MCF 10A (cell line): ENCODE measurements around the gene AOC1. TPM values are rescaled to one million over a fixed set of nuclear protein-coding genes. Genes with fewer than 3 reads are reported as not detected.

Source experiments
- BruUV-seq: library from RNA; stranded (reverse); fragments of 400-500 nt; replicated peaks from 2 replicates; lab custom pipeline; 2021; lab: Mats Ljungman, UMichigan
- CTCF ChIA-PET: fragments of 300-600 bp; sonication (Branson Sonifier 250); formaldehyde crosslinking; extraction: SDS; loops from one replicate; lab custom pipeline; 2021; ENCODE audit warnings: antibody characterized with exemption, inconsistent platforms; lab: Yijun Ruan, JAX
- POLR2A ChIA-PET: fragments of 300-600, 350-650 bp; sonication (Branson Sonifier 250); formaldehyde crosslinking; extraction: SDS; loops from one replicate; lab custom pipeline; 2020; ENCODE audit warnings: antibody characterized with exemption, inconsistent platforms; lab: Yijun Ruan, JAX
- DNase-seq: peaks from one replicate; pipeline ENCODE4 v3.0.0-alpha.2; 2018; ENCODE audit not compliant: unreplicated experiment
- H3K27ac Mint-ChIP-seq: one replicate; pipeline ENCODE4 v1.8.0; 2022; ENCODE audit warnings: mild to moderate bottlenecking, low read depth, mixed read lengths; ENCODE audit not compliant: unreplicated experiment
- H3K27me3 Mint-ChIP-seq: one replicate; pipeline ENCODE4 v1.8.0; 2022; ENCODE audit warnings: mixed read lengths; ENCODE audit not compliant: insufficient read depth, unreplicated experiment
- H3K36me3 Mint-ChIP-seq: one replicate; pipeline ENCODE4 v1.8.0; 2022; ENCODE audit warnings: mild to moderate bottlenecking, moderate library complexity, mixed read lengths; ENCODE audit not compliant: insufficient read depth, unreplicated experiment
- H3K4me1 Mint-ChIP-seq: one replicate; pipeline ENCODE4 v1.8.0; 2022; ENCODE audit warnings: mixed read lengths; ENCODE audit not compliant: insufficient read depth, unreplicated experiment
- H3K4me3 Mint-ChIP-seq: one replicate; pipeline ENCODE4 v1.8.0; 2022; ENCODE audit warnings: mild to moderate bottlenecking, moderate library complexity, mixed read lengths; ENCODE audit not compliant: unreplicated experiment
- H3K9me3 Mint-ChIP-seq: one replicate; pipeline ENCODE4 v1.8.0; 2022; ENCODE audit warnings: mixed read lengths; ENCODE audit not compliant: unreplicated experiment
- intact Hi-C: fragments of 100-400 bp; cut with micrococcal nuclease; formaldehyde crosslinking; loops from 2 replicates; pipeline ENCODE4 v1.14.1; 2022
- total RNA-seq: library from RNA; stranded (reverse); gene quantifications from 2 replicates; pipeline ENCODE4 v1.2.3, GENCODE V29; 2022
- TF ChIP-seq, protein P1 (sequence below): fragments of 200-600 bp; IDR thresholded peaks from one replicate; pipeline ENCODE4 v1.8.0; 2022; ENCODE audit warnings: antibody characterized with exemption, mild to moderate bottlenecking; ENCODE audit not compliant: unreplicated experiment

AOC1 gene
- total RNA-seq, 1 experiment from 2014 or later = 0.23 TPM

GRCh38 chr7:150835702-150836280, 16.5 kb upstream of the AOC1 start:
- Mint-ChIP-seq H3K27me3 (peaks cover 25% of the 10 kb centered on the region), H3K36me3 (no peaks in the 10 kb centered on the region), H3K4me3 (no peak overlapping the region), H3K27ac (no peak overlapping the region), H3K9me3 (no peaks in the 10 kb centered on the region), H3K4me1 (no peaks in the 10 kb centered on the region)
- DNase-seq = no peak
- POLR2A ChIA-PET = no interaction called here
- TF ChIP-seq, protein P1, sequence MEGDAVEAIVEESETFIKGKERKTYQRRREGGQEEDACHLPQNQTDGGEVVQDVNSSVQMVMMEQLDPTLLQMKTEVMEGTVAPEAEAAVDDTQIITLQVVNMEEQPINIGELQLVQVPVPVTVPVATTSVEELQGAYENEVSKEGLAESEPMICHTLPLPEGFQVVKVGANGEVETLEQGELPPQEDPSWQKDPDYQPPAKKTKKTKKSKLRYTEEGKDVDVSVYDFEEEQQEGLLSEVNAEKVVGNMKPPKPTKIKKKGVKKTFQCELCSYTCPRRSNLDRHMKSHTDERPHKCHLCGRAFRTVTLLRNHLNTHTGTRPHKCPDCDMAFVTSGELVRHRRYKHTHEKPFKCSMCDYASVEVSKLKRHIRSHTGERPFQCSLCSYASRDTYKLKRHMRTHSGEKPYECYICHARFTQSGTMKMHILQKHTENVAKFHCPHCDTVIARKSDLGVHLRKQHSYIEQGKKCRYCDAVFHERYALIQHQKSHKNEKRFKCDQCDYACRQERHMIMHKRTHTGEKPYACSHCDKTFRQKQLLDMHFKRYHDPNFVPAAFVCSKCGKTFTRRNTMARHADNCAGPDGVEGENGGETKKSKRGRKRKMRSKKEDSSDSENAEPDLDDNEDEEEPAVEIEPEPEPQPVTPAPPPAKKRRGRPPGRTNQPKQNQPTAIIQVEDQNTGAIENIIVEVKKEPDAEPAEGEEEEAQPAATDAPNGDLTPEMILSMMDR = no peak
- intact Hi-C loops = no loop called here
- BruUV-seq = no TSS peak
- CTCF ChIA-PET = interaction anchor here (0.6 kb wide), 1 partner anchor 481 kb away, joined by 3 read pairs; no protein-coding TSS in a partner anchor

GRCh38 chr7:150838965-150839650, 13.2 kb upstream of the AOC1 start:
- Mint-ChIP-seq H3K9me3 (no peaks in the 10 kb centered on the region), H3K27me3 (peaks cover 28% of the 10 kb centered on the region), H3K4me1 (no peaks in the 10 kb centered on the region), H3K4me3 (no peak overlapping the region), H3K27ac (no peak overlapping the region), H3K36me3 (no peaks in the 10 kb centered on the region)
- ChIA-PET POLR2A (no interaction called here), CTCF (no interaction called here)
- TF ChIP-seq, protein P1 = no peak
- intact Hi-C loops = no loop called here
- no peak for DNase-seq
- BruUV-seq = no TSS peak

GRCh38 chr7:150842018-150842417, 10.3 kb upstream of the AOC1 start:
- H3K36me3 Mint-ChIP-seq = no peaks in the 10 kb centered on the region
- CTCF ChIA-PET = interaction anchor here (1.1 to 1.2 kb wide), 2 partner anchors 63 to 187 kb away, joined by 3 to 8 read pairs; partner anchors contain the start of gene ABCB8
- H3K27ac Mint-ChIP-seq = no peak overlapping the region
- no peaks in the 10 kb centered on the region for H3K4me1 Mint-ChIP-seq
- peaks cover 36% of the 10 kb centered on the region for H3K27me3 Mint-ChIP-seq
- H3K9me3 Mint-ChIP-seq = no peaks in the 10 kb centered on the region
- TF ChIP-seq, protein P1 = no peak
- BruUV-seq = no TSS peak
- no peak overlapping the region for H3K4me3 Mint-ChIP-seq
- POLR2A ChIA-PET = no interaction called here
- intact Hi-C loops = no loop called here
- DNase-seq = no peak

- DNase-seq = no peak
- H3K4me1 Mint-ChIP-seq = no peaks in the 10 kb centered on the region
- peaks cover 36% of the 10 kb centered on the region for H3K27me3 Mint-ChIP-seq
- POLR2A ChIA-PET = no interaction called here
- CTCF ChIA-PET = interaction anchor here (0.7 to 1.2 kb wide), 3 partner anchors 32 to 186 kb away, joined by 3 to 8 read pairs (median 3); partner anchors contain the start of gene ABCB8
- no TSS peak for BruUV-seq
- no peaks in the 10 kb centered on the region for H3K36me3 Mint-ChIP-seq
- H3K27ac Mint-ChIP-seq = no peak overlapping the region
- intact Hi-C loops = no loop called here
- no peaks in the 10 kb centered on the region for H3K9me3 Mint-ChIP-seq
- no peak overlapping the region for H3K4me3 Mint-ChIP-seq
- TF ChIP-seq, protein P1 = no peak
These were observed 9.6 kb upstream of the AOC1 start for GRCh38 chr7:150842716-150843115.
